ENCODE data around the gene IKBKG. TPM values are rescaled to one million over a fixed set of nuclear protein-coding genes. Genes with fewer than 3 reads are reported as not detected.

IKBKG gene
- total RNA-seq, 2 donors from 2014 or later: 25.7 to 52.8 TPM

DNA sequence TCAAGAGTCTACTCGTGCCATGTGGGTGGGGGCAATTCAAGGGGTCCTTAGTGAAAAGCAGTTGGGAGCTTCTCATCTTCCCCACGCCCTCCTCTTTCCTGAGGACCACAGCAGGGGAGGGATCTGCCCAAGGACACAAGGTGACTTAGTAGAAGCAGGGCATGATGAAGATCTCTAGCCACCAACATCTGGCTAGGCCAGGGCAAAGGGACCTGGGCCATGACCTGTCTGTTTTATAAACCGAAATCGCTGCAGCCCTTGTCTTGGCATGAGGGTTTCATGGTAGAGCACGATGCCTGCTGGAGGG, 5.9 kb upstream of the IKBKG start:
- H3K36me3 ChIP-seq: no peaks in the 10 kb centered on the region
- no peaks in the 10 kb centered on the region for H3K27me3 ChIP-seq (replicated peaks; ENCODE audit: insufficient read depth)
- H3K4me3 ChIP-seq: peak overlapping the region; percentile 57
- peaks cover 19 to 63% of the 10 kb centered on the region in 2 donors for H3K4me1 ChIP-seq (ENCODE audit: control insufficient read depth in 1 of 2, low read depth in 2 of 2)
- DNase-seq (ENCODE audit: low spot score): no peak
- H3K27ac ChIP-seq: peak overlapping the region; percentile 95 to 99
- H3K9me3 ChIP-seq: no peaks in the 10 kb centered on the region
- ATAC-seq (ENCODE audit: insufficient number of reproducible peaks, low FRiP score, low read depth): no peak
- TF ChIP-seq, protein P1, sequence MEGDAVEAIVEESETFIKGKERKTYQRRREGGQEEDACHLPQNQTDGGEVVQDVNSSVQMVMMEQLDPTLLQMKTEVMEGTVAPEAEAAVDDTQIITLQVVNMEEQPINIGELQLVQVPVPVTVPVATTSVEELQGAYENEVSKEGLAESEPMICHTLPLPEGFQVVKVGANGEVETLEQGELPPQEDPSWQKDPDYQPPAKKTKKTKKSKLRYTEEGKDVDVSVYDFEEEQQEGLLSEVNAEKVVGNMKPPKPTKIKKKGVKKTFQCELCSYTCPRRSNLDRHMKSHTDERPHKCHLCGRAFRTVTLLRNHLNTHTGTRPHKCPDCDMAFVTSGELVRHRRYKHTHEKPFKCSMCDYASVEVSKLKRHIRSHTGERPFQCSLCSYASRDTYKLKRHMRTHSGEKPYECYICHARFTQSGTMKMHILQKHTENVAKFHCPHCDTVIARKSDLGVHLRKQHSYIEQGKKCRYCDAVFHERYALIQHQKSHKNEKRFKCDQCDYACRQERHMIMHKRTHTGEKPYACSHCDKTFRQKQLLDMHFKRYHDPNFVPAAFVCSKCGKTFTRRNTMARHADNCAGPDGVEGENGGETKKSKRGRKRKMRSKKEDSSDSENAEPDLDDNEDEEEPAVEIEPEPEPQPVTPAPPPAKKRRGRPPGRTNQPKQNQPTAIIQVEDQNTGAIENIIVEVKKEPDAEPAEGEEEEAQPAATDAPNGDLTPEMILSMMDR (IDR thresholded peaks at IDR 0.05): no peak

DNA sequence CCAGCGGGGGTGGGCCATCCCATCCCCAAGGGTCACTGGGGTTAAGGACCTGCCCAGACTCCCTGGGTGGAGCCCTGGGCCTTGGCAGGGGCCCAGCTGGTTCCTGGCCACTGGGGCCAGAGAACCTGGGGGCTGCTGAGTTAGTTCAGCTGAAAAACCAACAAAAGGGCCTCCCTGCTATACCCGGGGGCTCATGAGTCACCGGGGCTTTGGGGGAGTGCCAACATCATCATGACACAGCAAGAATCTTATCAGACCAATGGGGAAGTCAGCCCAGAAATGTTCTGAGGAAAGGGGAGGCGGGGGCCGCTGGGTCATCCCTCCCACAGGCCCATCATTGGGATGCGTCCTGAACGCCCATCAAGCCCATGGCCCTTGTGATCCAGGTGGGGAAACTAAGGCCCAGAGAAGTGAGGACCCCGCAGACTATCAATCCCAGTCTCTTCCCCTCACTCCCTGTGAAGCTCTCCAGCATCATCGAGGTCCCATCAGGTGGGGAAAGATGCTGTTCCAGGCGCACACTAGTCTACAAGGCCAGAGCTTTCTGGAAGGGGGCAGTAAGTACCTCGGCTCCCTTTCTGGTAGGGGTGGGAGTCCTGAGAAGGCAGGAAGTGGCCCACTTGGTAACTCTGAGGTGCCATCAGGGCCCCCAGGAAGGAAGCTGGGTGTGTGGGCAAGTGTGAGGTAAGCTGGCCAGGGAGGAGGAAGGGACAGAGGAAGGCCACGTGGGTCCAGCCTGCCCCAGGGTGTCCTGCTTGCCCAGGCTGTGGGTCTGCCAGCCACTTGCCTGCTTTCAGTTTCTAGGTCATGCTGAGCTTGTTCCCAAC, 5.3 kb upstream of the IKBKG start:
- Histone ChIP-seq H3K9me3 (no peaks in the 10 kb centered on the region), H3K4me1 (ENCODE audit: control insufficient read depth in 1 of 2, low read depth in 2 of 2) (peaks cover 19 to 63% of the 10 kb centered on the region in 2 donors), H3K4me3 (peak overlapping the region; percentile 57), H3K36me3 (no peaks in the 10 kb centered on the region), H3K27me3 (replicated peaks; ENCODE audit: insufficient read depth) (no peaks in the 10 kb centered on the region), H3K27ac (peak overlapping the region; percentile 95 to 99)
- ATAC-seq (ENCODE audit: insufficient number of reproducible peaks, low FRiP score, low read depth) (peak; percentile 72), DNase-seq (ENCODE audit: low spot score) (peak; percentile 74)
- TF ChIP-seq, protein P1 (IDR thresholded peaks at IDR 0.05): no peak

DNA sequence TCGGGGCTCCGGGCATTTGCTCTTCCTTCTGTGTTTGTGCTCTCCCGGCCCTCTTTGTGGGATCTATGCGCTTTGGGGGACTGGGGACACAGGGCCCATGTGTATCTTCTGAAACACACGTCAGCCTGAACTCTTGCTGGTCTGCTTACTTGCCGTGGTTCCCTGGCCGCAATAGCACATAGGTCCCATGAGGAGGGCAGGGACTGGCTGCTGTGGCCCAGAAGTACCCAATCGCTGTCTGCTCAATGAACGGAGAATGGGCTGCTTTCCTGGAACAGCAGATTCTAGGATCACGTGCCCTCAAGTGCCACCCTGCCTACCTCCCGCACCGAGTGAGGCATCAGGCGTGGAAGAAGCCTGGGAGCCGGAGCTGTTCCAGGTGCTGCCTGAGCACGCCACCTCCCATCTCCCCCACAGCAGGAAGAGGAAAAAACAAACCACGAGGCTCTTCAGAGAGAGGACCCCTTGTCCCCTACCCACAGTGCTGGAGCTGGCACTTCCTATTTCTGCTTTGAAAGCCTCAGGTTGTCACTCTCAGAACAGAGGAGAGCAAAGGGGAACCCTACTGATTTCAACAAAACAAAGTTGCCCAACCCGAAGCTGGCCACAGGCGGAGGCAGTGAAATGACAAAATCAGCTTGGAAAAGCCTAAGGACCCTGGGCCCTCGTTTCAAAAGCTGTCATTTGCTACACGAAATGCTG, 4.5 kb upstream of the IKBKG start:
- DNase-seq (ENCODE audit: low spot score) (no peak), ATAC-seq (ENCODE audit: insufficient number of reproducible peaks, low FRiP score, low read depth) (no peak)
- Histone ChIP-seq H3K4me3 (peak overlapping the region; percentile 57), H3K4me1 (ENCODE audit: control insufficient read depth in 1 of 2, low read depth in 2 of 2) (peaks cover 19 to 63% of the 10 kb centered on the region in 2 donors), H3K9me3 (no peaks in the 10 kb centered on the region), H3K36me3 (no peaks in the 10 kb centered on the region), H3K27me3 (replicated peaks; ENCODE audit: insufficient read depth) (no peaks in the 10 kb centered on the region), H3K27ac (peak overlapping the region; percentile 95 to 99)
- TF ChIP-seq, protein P1 (IDR thresholded peaks at IDR 0.05): no peak

GRCh38 chrX:154545673-154546274, 1.6 kb upstream of the IKBKG start:
- Histone ChIP-seq H3K27me3 (replicated peaks; ENCODE audit: insufficient read depth) (no peaks in the 10 kb centered on the region), H3K27ac (peak overlapping the region in 1 of 2 donors; percentile 83), H3K4me3 (peak overlapping the region; percentile 80), H3K36me3 (no peaks in the 10 kb centered on the region), H3K4me1 (ENCODE audit: control insufficient read depth in 1 of 2, low read depth in 2 of 2) (peaks cover 19 to 65% of the 10 kb centered on the region in 2 donors), H3K9me3 (no peaks in the 10 kb centered on the region)
- ATAC-seq (ENCODE audit: insufficient number of reproducible peaks, low FRiP score, low read depth) (no peak), DNase-seq (ENCODE audit: low spot score) (no peak)
- TF ChIP-seq, protein P1 (IDR thresholded peaks at IDR 0.05): no peak
